Mesendoderm (in vitro differentiated cells): Measurements from ENCODE around the gene PTCHD4.

Source experiments
- DNase-seq: peaks from one replicate; pipeline ENCODE4 v3.0.0; 2013
- H2AK5ac ChIP-seq: 2 replicates; pipeline ENCODE4 v1.6.1; 2013; ENCODE audit warnings: low read length, inconsistent platforms
- H2BK120ac ChIP-seq: 2 replicates; pipeline ENCODE4 v1.6.1; 2013; ENCODE audit warnings: low read depth, mild to moderate bottlenecking, low read length, moderate library complexity, mixed read lengths
- H2BK15ac ChIP-seq: replicated peaks from 2 replicates; pipeline ENCODE4 v1.6.1; 2013; ENCODE audit warnings: low read depth, mild to moderate bottlenecking, moderate library complexity
- H2BK5ac ChIP-seq: 2 replicates; pipeline ENCODE4 v1.6.1; 2013; ENCODE audit warnings: low read length, inconsistent platforms
- H3K18ac ChIP-seq: 2 replicates; pipeline ENCODE4 v1.6.1; 2013; ENCODE audit warnings: mild to moderate bottlenecking, low read length, mixed read lengths
- H3K23ac ChIP-seq: one replicate; pipeline ENCODE4 v1.6.1; 2013; ENCODE audit warnings: low read length
- H3K27ac ChIP-seq: 2 replicates; pipeline ENCODE4 v1.5.1; 2013; ENCODE audit warnings: low read depth, mild to moderate bottlenecking, inconsistent platforms, low read length, moderate library complexity
- H3K27me3 ChIP-seq: 2 replicates; pipeline ENCODE4 v1.6.1; 2013; ENCODE audit warnings: low read length, control low read depth, mild to moderate bottlenecking, inconsistent platforms; ENCODE audit not compliant: insufficient read depth, poor library complexity
- H3K36me3 ChIP-seq: 2 replicates; pipeline ENCODE4 v1.6.1; 2013; ENCODE audit warnings: low read length, inconsistent platforms; ENCODE audit not compliant: control insufficient read depth, insufficient read depth
- H3K4ac ChIP-seq: one replicate; pipeline ENCODE4 v1.6.1; 2013; ENCODE audit warnings: low read depth, mild to moderate bottlenecking, low read length, moderate library complexity
- H3K4me1 ChIP-seq: 2 replicates; pipeline ENCODE4 v1.6.1; 2013; ENCODE audit warnings: low read depth, low read length, inconsistent platforms; ENCODE audit not compliant: control insufficient read depth
- H3K4me2 ChIP-seq: 2 replicates; pipeline ENCODE4 v1.6.1; 2013; ENCODE audit warnings: low read length
- H3K4me3 ChIP-seq: 2 replicates; pipeline ENCODE4 v1.5.1; 2013; ENCODE audit warnings: mild to moderate bottlenecking, low read length
- H3K56ac ChIP-seq: one replicate; pipeline ENCODE4 v1.6.1; 2013; ENCODE audit warnings: low read length
- H3K79me1 ChIP-seq: 2 replicates; pipeline ENCODE4 v1.6.1; 2013; ENCODE audit warnings: low read length, inconsistent platforms
- H3K79me2 ChIP-seq: 2 replicates; pipeline ENCODE4 v1.6.1; 2013; ENCODE audit warnings: mild to moderate bottlenecking, low read length; ENCODE audit not compliant: control insufficient read depth, insufficient read depth
- H3K9ac ChIP-seq: 2 replicates; pipeline ENCODE4 v1.6.1; 2013; ENCODE audit warnings: low read length, inconsistent platforms
- H4K5ac ChIP-seq: one replicate; pipeline ENCODE4 v1.6.1; 2013; ENCODE audit warnings: low read length
- H4K8ac ChIP-seq: one replicate; pipeline ENCODE4 v1.6.1; 2013; ENCODE audit warnings: low read depth, mild to moderate bottlenecking, control low read depth, low read length, moderate library complexity
- WGBS: extraction: QIAGEN DNeasy Blood & Tissue Kit; methylation state at CpG from one replicate; pipeline ENCODE4 v1.1.7; 2013; ENCODE audit warnings: low lambda C conversion rate, missing lambda C conversion rate; ENCODE audit not compliant: insufficient coverage; ENCODE audit errors: extremely low coverage; 5-methylcytosine and 5-hydroxymethylcytosine counted together

PTCHD4 gene

GRCh38 chr6:48084201-48084600 is 26.8 kb downstream of the PTCHD4 start:
- no peaks in the 10 kb centered on the region for H3K79me1 ChIP-seq
- no peak overlapping the region for H3K23ac ChIP-seq
- H3K9ac ChIP-seq = no peak overlapping the region
- H4K5ac ChIP-seq = no peak overlapping the region
- H3K56ac ChIP-seq = no peak overlapping the region
- H2BK15ac ChIP-seq = no peak overlapping the region
- no peak overlapping the region for H3K4ac ChIP-seq
- no peak overlapping the region for H2AK5ac ChIP-seq
- no peak overlapping the region for H3K4me2 ChIP-seq
- no peak overlapping the region for H2BK120ac ChIP-seq
- H3K18ac ChIP-seq = no peak overlapping the region
- no peak overlapping the region for H3K27ac ChIP-seq
- no peak for DNase-seq
- no peaks in the 10 kb centered on the region for H3K79me2 ChIP-seq
- H3K4me3 ChIP-seq = no peak overlapping the region
- H3K4me1 ChIP-seq = no peaks in the 10 kb centered on the region
- H3K27me3 ChIP-seq = no peaks in the 10 kb centered on the region
- H3K36me3 ChIP-seq = no peaks in the 10 kb centered on the region
- H4K8ac ChIP-seq = no peak overlapping the region
- H2BK5ac ChIP-seq = no peak overlapping the region

- no CpG with 5 or more reads among the region's 4 CpGs for WGBS
- H3K4ac ChIP-seq = no peak overlapping the region
- H2AK5ac ChIP-seq = no peak overlapping the region
- no peak overlapping the region for H3K4me3 ChIP-seq
- no peak overlapping the region for H4K8ac ChIP-seq
- DNase-seq = no peak
- H3K9ac ChIP-seq = no peak overlapping the region
- no peaks in the 10 kb centered on the region for H3K27me3 ChIP-seq
- H3K27ac ChIP-seq = no peak overlapping the region
- no peaks in the 10 kb centered on the region for H3K4me1 ChIP-seq
- H2BK120ac ChIP-seq = no peak overlapping the region
- H4K5ac ChIP-seq = no peak overlapping the region
- H3K79me1 ChIP-seq = no peaks in the 10 kb centered on the region
- H3K79me2 ChIP-seq = no peaks in the 10 kb centered on the region
- no peaks in the 10 kb centered on the region for H3K36me3 ChIP-seq
- H3K56ac ChIP-seq = no peak overlapping the region
- no peak overlapping the region for H3K4me2 ChIP-seq
- no peak overlapping the region for H2BK15ac ChIP-seq
- H2BK5ac ChIP-seq = no peak overlapping the region
- H3K23ac ChIP-seq = no peak overlapping the region
- no peak overlapping the region for H3K18ac ChIP-seq
These were observed 30.6 kb downstream of the PTCHD4 start for GRCh38 chr6:48080227-48081009.

- no peaks in the 10 kb centered on the region for H3K79me1 ChIP-seq
- no peak overlapping the region for H3K4me2 ChIP-seq
- no peaks in the 10 kb centered on the region for H3K79me2 ChIP-seq
- H3K4me3 ChIP-seq = no peak overlapping the region
- no peak overlapping the region for H3K56ac ChIP-seq
- no peak overlapping the region for H3K27ac ChIP-seq
- no peak overlapping the region for H4K8ac ChIP-seq
- no peak overlapping the region for H2BK120ac ChIP-seq
- H3K4ac ChIP-seq = no peak overlapping the region
- H3K18ac ChIP-seq = no peak overlapping the region
- no peak overlapping the region for H2BK15ac ChIP-seq
- no peak overlapping the region for H2BK5ac ChIP-seq
- no peak for DNase-seq
- H3K27me3 ChIP-seq = no peaks in the 10 kb centered on the region
- no peak overlapping the region for H4K5ac ChIP-seq
- H3K23ac ChIP-seq = no peak overlapping the region
- H3K36me3 ChIP-seq = no peaks in the 10 kb centered on the region
- H3K9ac ChIP-seq = no peak overlapping the region
- no peak overlapping the region for H2AK5ac ChIP-seq
- no peaks in the 10 kb centered on the region for H3K4me1 ChIP-seq
These were observed 32.9 kb downstream of the PTCHD4 start for GRCh38 chr6:48078120-48078519.

GRCh38 chr6:48075181-48075580 is 35.8 kb downstream of the PTCHD4 start:
- Histone ChIP-seq H4K5ac (no peak overlapping the region), H3K79me1 (no peaks in the 10 kb centered on the region), H3K79me2 (no peaks in the 10 kb centered on the region), H2BK5ac (no peak overlapping the region), H3K23ac (no peak overlapping the region), H3K4me2 (no peak overlapping the region), H3K9ac (no peak overlapping the region), H3K27ac (no peak overlapping the region), H2BK120ac (no peak overlapping the region), H3K4me3 (no peak overlapping the region), H2BK15ac (no peak overlapping the region), H3K4ac (no peak overlapping the region), H3K4me1 (no peaks in the 10 kb centered on the region), H3K36me3 (no peaks in the 10 kb centered on the region), H3K27me3 (no peaks in the 10 kb centered on the region), H4K8ac (no peak overlapping the region), H3K56ac (no peak overlapping the region), H2AK5ac (no peak overlapping the region), H3K18ac (no peak overlapping the region)
- no peak for DNase-seq

- H2BK120ac ChIP-seq = no peak overlapping the region
- no peak overlapping the region for H2BK15ac ChIP-seq
- H3K79me2 ChIP-seq = no peaks in the 10 kb centered on the region
- H3K36me3 ChIP-seq = no peaks in the 10 kb centered on the region
- no peaks in the 10 kb centered on the region for H3K27me3 ChIP-seq
- H2AK5ac ChIP-seq = no peak overlapping the region
- H3K9ac ChIP-seq = no peak overlapping the region
- H3K18ac ChIP-seq = no peak overlapping the region
- no peak overlapping the region for H3K4me2 ChIP-seq
- no peaks in the 10 kb centered on the region for H3K79me1 ChIP-seq
- no peak overlapping the region for H3K4ac ChIP-seq
- no peaks in the 10 kb centered on the region for H3K4me1 ChIP-seq
- no peak overlapping the region for H3K4me3 ChIP-seq
- no peak overlapping the region for H3K56ac ChIP-seq
- H2BK5ac ChIP-seq = no peak overlapping the region
- H4K5ac ChIP-seq = no peak overlapping the region
- WGBS = no CpG with 5 or more reads among the region's 8 CpGs
- DNase-seq = peak; percentile 28
- no peak overlapping the region for H3K27ac ChIP-seq
- H3K23ac ChIP-seq = no peak overlapping the region
- H4K8ac ChIP-seq = no peak overlapping the region
These were observed 36.8 kb downstream of the PTCHD4 start for GRCh38 chr6:48073976-48074767.

- Histone ChIP-seq H2BK120ac (no peak overlapping the region), H3K4ac (no peak overlapping the region), H3K79me1 (no peaks in the 10 kb centered on the region), H3K79me2 (no peaks in the 10 kb centered on the region), H3K27me3 (peaks cover 4% of the 10 kb centered on the region), H3K23ac (no peak overlapping the region), H2AK5ac (no peak overlapping the region), H3K18ac (no peak overlapping the region), H3K56ac (no peak overlapping the region), H3K36me3 (no peaks in the 10 kb centered on the region), H3K4me2 (no peak overlapping the region), H3K9ac (no peak overlapping the region), H3K4me3 (no peak overlapping the region), H4K8ac (no peak overlapping the region), H2BK15ac (no peak overlapping the region), H3K4me1 (no peaks in the 10 kb centered on the region), H2BK5ac (no peak overlapping the region), H4K5ac (no peak overlapping the region), H3K27ac (no peak overlapping the region)
- no CpG with 5 or more reads among the region's 3 CpGs for WGBS
- no peak for DNase-seq
These were observed 39.2 kb downstream of the PTCHD4 start for GRCh38 chr6:48071833-48072232.
